Lung (tissue), 12 donors: Measurements from ENCODE around the gene GTF2IRD1. TPM values are rescaled to one million over a fixed set of nuclear protein-coding genes. Genes with fewer than 3 reads are reported as not detected.
A peak's percentile ranks its signal among the peaks of the same experiment; 100 is the strongest.

ENCODE experiments used
- ATAC-seq: fragments of 200-7000 bp; cut with Tn5 transposase; one replicate; pipeline ENCODE4 v1.9.1; 2020; ENCODE audit warnings: moderate number of reproducible peaks; ENCODE audit not compliant: insufficient read depth, low FRiP score
- DNase-seq, 3 donors: peaks; one replicate each; pipeline ENCODE4 v3.0.0-alpha.2; 2013 to 2017
- H3K27ac ChIP-seq, 2 donors: one replicate each; pipeline ENCODE4 v1.5.1; 2013; ENCODE audit warnings: mild to moderate bottlenecking in 2 of 2, moderate library complexity in 2 of 2, control low read depth in 1 of 2, inconsistent platforms in 1 of 2, low read depth in 1 of 2, low read length in 1 of 2
- H3K27me3 ChIP-seq, 3 donors: one replicate each; pipeline ENCODE4 v1.5.1; 2013; ENCODE audit warnings: low read length in 2 of 3; ENCODE audit not compliant: control insufficient read depth in 3 of 3, insufficient read depth in 3 of 3
- H3K36me3 ChIP-seq, 4 donors: one replicate each; pipeline ENCODE4 v1.5.1; 2013; ENCODE audit warnings: low read length in 4 of 4, mild to moderate bottlenecking in 1 of 4, moderate library complexity in 1 of 4; ENCODE audit not compliant: control insufficient read depth in 4 of 4, insufficient read depth in 4 of 4
- H3K4me1 ChIP-seq, 5 donors: one replicate each; pipeline ENCODE4 v1.5.1; 2013; ENCODE audit warnings: low read length in 5 of 5, mild to moderate bottlenecking in 2 of 5, moderate library complexity in 1 of 5; ENCODE audit not compliant: control insufficient read depth in 5 of 5, insufficient read depth in 5 of 5
- H3K4me3 ChIP-seq: one replicate; pipeline ENCODE4 v1.5.1; 2013; ENCODE audit warnings: mild to moderate bottlenecking, control low read depth, moderate library complexity
- H3K9ac ChIP-seq, 2 donors: one replicate each; pipeline ENCODE4 v1.5.1; 2013; ENCODE audit warnings: low read length in 2 of 2, control low read depth in 1 of 2; ENCODE audit not compliant: insufficient read depth in 1 of 2
- H3K9me3 ChIP-seq, 4 donors: one replicate each; pipeline ENCODE4 v1.5.1; 2013; ENCODE audit warnings: low read length in 3 of 4, mild to moderate bottlenecking in 1 of 4, moderate library complexity in 1 of 4; ENCODE audit not compliant: control insufficient read depth in 4 of 4, insufficient read depth in 3 of 4
- WGBS, 2 donors: extraction: QIAGEN DNeasy Blood & Tissue Kit; methylation state at CpG; one replicate each; pipeline ENCODE4 v1.1.7; 2013; 5-methylcytosine and 5-hydroxymethylcytosine counted together
- polyA plus RNA-seq, 2 donors: library from polyadenylated mRNA; stranded (reverse); fragments of 200-250 nt; gene quantifications; one replicate each; pipeline ENCODE4 v1.2.1, GENCODE V29; 2013
- total RNA-seq, 2 donors: library from RNA; depleted of rRNA in 1 of 2; stranded (reverse); fragments of >200 nt in 1 of 2; gene quantifications; one replicate each; pipeline ENCODE4 v1.2.1, GENCODE V29; 2014 to 2021
- TF ChIP-seq, protein P1 (sequence below): IDR thresholded peaks from 2 replicates; pipeline ENCODE4 v1.5.1; 2012; ENCODE audit warnings: mild to moderate bottlenecking; ENCODE audit errors: control extremely low read depth, extremely low read depth
- donor health status: control.
- donor health status: control.
- donor health status: Bipolar disorder and iron deficiency.
- donor health status: healthy.
- donor health status: DM: yes; HTN: yes; CAD: no.

The GTF2IRD1 gene
- total and polyA plus RNA-seq, 4 donors = 9.3 to 24.1 (median 17.2) TPM

GRCh38 chr7:74573512-74573911 is 119.8 kb downstream of the GTF2IRD1 start:
- H3K4me1 ChIP-seq = no peaks in the 10 kb centered on the region
- H3K4me3 ChIP-seq = no peak overlapping the region
- H3K9me3 ChIP-seq = no peaks in the 10 kb centered on the region
- DNase-seq (no peak), ATAC-seq (no peak)
- H3K27ac ChIP-seq = no peak overlapping the region
- H3K9ac ChIP-seq = no peak overlapping the region
- TF ChIP-seq, protein P1, sequence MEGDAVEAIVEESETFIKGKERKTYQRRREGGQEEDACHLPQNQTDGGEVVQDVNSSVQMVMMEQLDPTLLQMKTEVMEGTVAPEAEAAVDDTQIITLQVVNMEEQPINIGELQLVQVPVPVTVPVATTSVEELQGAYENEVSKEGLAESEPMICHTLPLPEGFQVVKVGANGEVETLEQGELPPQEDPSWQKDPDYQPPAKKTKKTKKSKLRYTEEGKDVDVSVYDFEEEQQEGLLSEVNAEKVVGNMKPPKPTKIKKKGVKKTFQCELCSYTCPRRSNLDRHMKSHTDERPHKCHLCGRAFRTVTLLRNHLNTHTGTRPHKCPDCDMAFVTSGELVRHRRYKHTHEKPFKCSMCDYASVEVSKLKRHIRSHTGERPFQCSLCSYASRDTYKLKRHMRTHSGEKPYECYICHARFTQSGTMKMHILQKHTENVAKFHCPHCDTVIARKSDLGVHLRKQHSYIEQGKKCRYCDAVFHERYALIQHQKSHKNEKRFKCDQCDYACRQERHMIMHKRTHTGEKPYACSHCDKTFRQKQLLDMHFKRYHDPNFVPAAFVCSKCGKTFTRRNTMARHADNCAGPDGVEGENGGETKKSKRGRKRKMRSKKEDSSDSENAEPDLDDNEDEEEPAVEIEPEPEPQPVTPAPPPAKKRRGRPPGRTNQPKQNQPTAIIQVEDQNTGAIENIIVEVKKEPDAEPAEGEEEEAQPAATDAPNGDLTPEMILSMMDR = no peak
- WGBS, 2 donors = 86 to 88% methylated on average over 8 of the region's 8 CpGs
- peaks cover 0 to 5% (median 0%) of the 10 kb centered on the region in 4 donors for H3K36me3 ChIP-seq
- H3K27me3 ChIP-seq = no peaks in the 10 kb centered on the region

DNA sequence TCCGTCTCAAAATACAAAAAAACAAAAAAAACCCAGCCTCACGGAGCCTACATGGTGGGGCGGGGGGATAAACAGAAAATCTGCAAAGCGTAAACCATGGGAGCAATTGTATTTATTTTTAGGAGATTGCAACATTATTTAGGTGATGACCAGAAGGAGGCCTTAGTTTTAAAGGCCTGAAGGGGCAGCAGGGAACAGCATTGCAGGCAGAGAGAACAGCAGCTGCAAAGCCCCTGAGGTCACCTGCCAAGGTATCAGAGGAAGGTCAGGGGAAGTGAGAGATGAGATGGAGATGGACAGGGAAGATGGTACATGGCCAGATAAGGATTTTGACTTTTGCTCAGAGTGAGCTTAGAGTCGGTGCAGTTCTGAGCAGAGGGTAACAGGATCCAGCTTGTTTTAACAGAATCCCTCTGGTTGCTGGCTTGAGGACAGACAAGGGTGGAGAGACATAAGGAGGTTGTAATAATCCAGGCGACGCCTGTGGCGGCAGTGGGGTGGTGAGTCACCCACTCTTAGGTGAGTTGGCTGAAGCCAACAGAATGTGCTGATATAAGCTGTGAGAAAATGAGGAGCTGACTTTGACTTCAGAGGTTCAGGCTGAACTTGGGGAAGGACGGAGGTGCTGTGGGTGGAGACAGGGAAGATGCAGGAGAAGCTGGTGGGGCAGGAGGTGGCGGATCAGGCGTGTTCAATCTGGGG is 121.5 kb downstream of the GTF2IRD1 start:
- no peak overlapping the region for H3K4me3 ChIP-seq
- H3K27me3 ChIP-seq = no peaks in the 10 kb centered on the region
- 79% methylated on average over 11 of the region's 11 CpGs for WGBS, 2 donors
- TF ChIP-seq, protein P1 = no peak
- peaks cover 0 to 5% (median 2%) of the 10 kb centered on the region in 5 donors for H3K4me1 ChIP-seq
- peak overlapping the region in 1 of 2 donors; percentile 39 for H3K27ac ChIP-seq
- no peak overlapping the region for H3K9ac ChIP-seq
- H3K9me3 ChIP-seq = no peaks in the 10 kb centered on the region
- DNase-seq (no peak), ATAC-seq (peak; percentile 32)
- H3K36me3 ChIP-seq = peaks cover 0 to 5% (median 0%) of the 10 kb centered on the region in 4 donors

GRCh38 chr7:74575811-74576210 is 122.1 kb downstream of the GTF2IRD1 start:
- H3K27ac ChIP-seq = peak overlapping the region in 1 of 2 donors; percentile 39
- TF ChIP-seq, protein P1 = no peak
- H3K36me3 ChIP-seq = peaks cover 0 to 5% (median 0%) of the 10 kb centered on the region in 4 donors
- no peak overlapping the region for H3K4me3 ChIP-seq
- H3K9me3 ChIP-seq = no peaks in the 10 kb centered on the region
- H3K9ac ChIP-seq = no peak overlapping the region
- H3K27me3 ChIP-seq = no peaks in the 10 kb centered on the region
- no peak for ATAC-seq
- 87 to 95% methylated on average over 7 of the region's 7 CpGs for WGBS, 2 donors
- DNase-seq = no peak
- H3K4me1 ChIP-seq = peaks cover 0 to 10% (median 6%) of the 10 kb centered on the region in 5 donors
